Stimulated activated CD4-positive, alpha-beta T cell treated with anti-CD3 and anti-CD28 coated beads, Interleukin-12 subunit alpha, Interleukin-12 subunit beta, amount 100 ng/mL, for 48 hours (primary cell): ENCODE results near the gene MAPRE2.
A peak's percentile ranks its signal among the peaks of the same experiment; 100 is the strongest.

Experiments used
- DNase-seq, 3 donors: peaks; one replicate each; pipeline ENCODE4 v3.0.0-alpha.2; 2020; ENCODE audit warnings: low read depth in 2 of 3, low spot score in 1 of 3

The MAPRE2 gene

GRCh38 chr18:35040988-35041814, at the start of gene MAPRE2:
Gene MAPRE2 (plus strand): TSS chr18:35041413. CDS start chr18:35041540, 127 bp downstream.
- DNase-seq = peak; percentile 96 to 99 (median 99)

GRCh38 chr18:34991561-34991960, 49.7 kb upstream of the MAPRE2 start:
- DNase-seq = no peak

GRCh38 chr18:34993289-34993688, 47.9 kb upstream of the MAPRE2 start:
- DNase-seq = no peak

- DNase-seq = no peak
Measured at GRCh38 chr18:34995746-34996145, 45.5 kb upstream of the MAPRE2 start.

GRCh38 chr18:34998661-34999060, 42.6 kb upstream of the MAPRE2 start:
- no peak for DNase-seq

- no peak for DNase-seq
Measured at GRCh38 chr18:34999756-35000289, 41.4 kb upstream of the MAPRE2 start.

- DNase-seq = no peak
Measured at GRCh38 chr18:35000457-35000856, 40.8 kb upstream of the MAPRE2 start.

GRCh38 chr18:35002120-35002519, 39.1 kb upstream of the MAPRE2 start:
- no peak for DNase-seq

- DNase-seq = peak in 1 of 3 donors; percentile 21
Measured at GRCh38 chr18:35005963-35006577, 35.1 kb upstream of the MAPRE2 start.

GRCh38 chr18:35010156-35010555, 31.1 kb upstream of the MAPRE2 start:
- no peak for DNase-seq

GRCh38 chr18:35010993-35011392, 30.2 kb upstream of the MAPRE2 start:
- no peak for DNase-seq

GRCh38 chr18:35019933-35020332, 21.3 kb upstream of the MAPRE2 start:
- DNase-seq = no peak

- no peak for DNase-seq
Measured at GRCh38 chr18:35022426-35023001, 18.7 kb upstream of the MAPRE2 start.

GRCh38 chr18:35024196-35024595, 17.0 kb upstream of the MAPRE2 start:
- no peak for DNase-seq

- DNase-seq = no peak
Measured at GRCh38 chr18:35024965-35025364, 16.2 kb upstream of the MAPRE2 start.

- DNase-seq = no peak
Measured at GRCh38 chr18:35026407-35027061, 14.7 kb upstream of the MAPRE2 start.

GRCh38 chr18:35027206-35027605, 14.0 kb upstream of the MAPRE2 start:
- no peak for DNase-seq

GRCh38 chr18:35028536-35028935, 12.7 kb upstream of the MAPRE2 start:
- no peak for DNase-seq

- no peak for DNase-seq
Measured at GRCh38 chr18:35029103-35029502, 12.1 kb upstream of the MAPRE2 start.

- DNase-seq = no peak
Measured at GRCh38 chr18:35029770-35030169, 11.4 kb upstream of the MAPRE2 start.

- DNase-seq = no peak
Measured at GRCh38 chr18:35030277-35030989, 10.8 kb upstream of the MAPRE2 start.
